GM19025 (cell line): ENCODE results near the gene SETD6.

Source experiments
- ATAC-seq: cut with Tn5 transposase; IDR thresholded peaks from one replicate; pipeline ENCODE4 v1.9.1; 2021; ENCODE audit warnings: mild to moderate bottlenecking, low read depth, moderate library complexity; ENCODE audit not compliant: unreplicated experiment

SETD6 gene

GRCh38 chr16:58492735-58493134 lies 22.6 kb upstream of the SETD6 start:
- ATAC-seq: no peak

GRCh38 chr16:58493756-58494431 lies 21.4 kb upstream of the SETD6 start:
- no peak for ATAC-seq

GRCh38 chr16:58494981-58495520 lies 20.3 kb upstream of the SETD6 start:
- ATAC-seq: peak; percentile 38

GRCh38 chr16:58495521-58496331 lies 19.6 kb upstream of the SETD6 start:
- ATAC-seq: no peak

GRCh38 chr16:58497468-58497867 lies 17.8 kb upstream of the SETD6 start:
- ATAC-seq: no peak

- ATAC-seq: no peak
These were observed 17.4 kb upstream of the SETD6 start for GRCh38 chr16:58497935-58498334.

- ATAC-seq: no peak
These were observed 16.8 kb upstream of the SETD6 start for GRCh38 chr16:58498341-58499091.

- ATAC-seq: no peak
These were observed 16.2 kb upstream of the SETD6 start for GRCh38 chr16:58499092-58499511.

- ATAC-seq: peak; percentile 75
These were observed 15.5 kb upstream of the SETD6 start, which contains the start of gene NDRG4 for GRCh38 chr16:58499615-58500351. Gene NDRG4, plus strand, starts transcription at chr16:58500143. Its CDS starts 106 bp downstream, at chr16:58500249.

GRCh38 chr16:58500430-58501241 lies 14.7 kb upstream of the SETD6 start:
- no peak for ATAC-seq

- no peak for ATAC-seq
These were observed 13.8 kb upstream of the SETD6 start for GRCh38 chr16:58501242-58502131.

- no peak for ATAC-seq
These were observed 12.9 kb upstream of the SETD6 start for GRCh38 chr16:58502217-58502921.

- ATAC-seq: no peak
These were observed 12.0 kb upstream of the SETD6 start for GRCh38 chr16:58503166-58503862.

GRCh38 chr16:58503863-58504688 lies 11.2 kb upstream of the SETD6 start:
- no peak for ATAC-seq

GRCh38 chr16:58506241-58507194 lies 8.8 kb upstream of the SETD6 start:
- ATAC-seq: no peak
